NCI-H1436 (cell line): ENCODE results near the gene FBXO42.
A peak's percentile ranks its signal among the peaks of the same experiment; 100 is the strongest.

Experiments used
- DNase-seq: peaks from one replicate; lab custom pipeline; 2025; lab: John Stamatoyannopoulos, UW

FBXO42 gene

GRCh38 chr1:16351994-16352841, at the start of gene FBXO42:
FBXO42 (minus strand) TSS chr1:16352480; CDS start chr1:16315418, 37,062 bp downstream.
- DNase-seq = peak; percentile 89

GRCh38 chr1:16398371-16398953, 46.2 kb upstream of the FBXO42 start:
- no peak for DNase-seq

- no peak for DNase-seq
Observed at GRCh38 chr1:16397120-16397519, 44.8 kb upstream of the FBXO42 start.

GRCh38 chr1:16396591-16396990, 44.3 kb upstream of the FBXO42 start:
- no peak for DNase-seq

GRCh38 chr1:16394977-16395376, 42.7 kb upstream of the FBXO42 start:
- no peak for DNase-seq

- DNase-seq = no peak
Observed at GRCh38 chr1:16393570-16394521, 41.6 kb upstream of the FBXO42 start.

GRCh38 chr1:16392740-16393569, 40.7 kb upstream of the FBXO42 start:
- no peak for DNase-seq

GRCh38 chr1:16391411-16391810, 39.1 kb upstream of the FBXO42 start:
- no peak for DNase-seq

GRCh38 chr1:16387201-16388188, 35.2 kb upstream of the FBXO42 start:
- DNase-seq = no peak

- DNase-seq = no peak
Observed at GRCh38 chr1:16386454-16387113, 34.3 kb upstream of the FBXO42 start.

GRCh38 chr1:16385659-16386453, 33.6 kb upstream of the FBXO42 start:
- DNase-seq = no peak

- no peak for DNase-seq
Observed at GRCh38 chr1:16383888-16384287, 31.6 kb upstream of the FBXO42 start.

GRCh38 chr1:16380868-16381267, 28.6 kb upstream of the FBXO42 start:
- no peak for DNase-seq

GRCh38 chr1:16378443-16378842, 26.2 kb upstream of the FBXO42 start:
- DNase-seq = no peak

- no peak for DNase-seq
Observed at GRCh38 chr1:16376971-16377370, 24.7 kb upstream of the FBXO42 start.

GRCh38 chr1:16375521-16376340, 23.5 kb upstream of the FBXO42 start:
- no peak for DNase-seq

- no peak for DNase-seq
Observed at GRCh38 chr1:16374266-16374665, 22.0 kb upstream of the FBXO42 start.
